HG02970 (cell line): Measurements from ENCODE around the gene MPP3.

ENCODE experiments used
- ATAC-seq: cut with Tn5 transposase; IDR thresholded peaks from one replicate; pipeline ENCODE4 v1.9.1; 2021; ENCODE audit warnings: mild to moderate bottlenecking, moderate library complexity, moderate number of reproducible peaks; ENCODE audit not compliant: unreplicated experiment, low FRiP score

Gene MPP3

GRCh38 chr17:43778337-43779144 is 54.4 kb downstream of the MPP3 start, which contains the start of gene DUSP3:
Gene DUSP3 (minus strand): TSS chr17:43778977. CDS start chr17:43778924, 53 bp downstream.
- ATAC-seq, result peak; percentile 77

DNA sequence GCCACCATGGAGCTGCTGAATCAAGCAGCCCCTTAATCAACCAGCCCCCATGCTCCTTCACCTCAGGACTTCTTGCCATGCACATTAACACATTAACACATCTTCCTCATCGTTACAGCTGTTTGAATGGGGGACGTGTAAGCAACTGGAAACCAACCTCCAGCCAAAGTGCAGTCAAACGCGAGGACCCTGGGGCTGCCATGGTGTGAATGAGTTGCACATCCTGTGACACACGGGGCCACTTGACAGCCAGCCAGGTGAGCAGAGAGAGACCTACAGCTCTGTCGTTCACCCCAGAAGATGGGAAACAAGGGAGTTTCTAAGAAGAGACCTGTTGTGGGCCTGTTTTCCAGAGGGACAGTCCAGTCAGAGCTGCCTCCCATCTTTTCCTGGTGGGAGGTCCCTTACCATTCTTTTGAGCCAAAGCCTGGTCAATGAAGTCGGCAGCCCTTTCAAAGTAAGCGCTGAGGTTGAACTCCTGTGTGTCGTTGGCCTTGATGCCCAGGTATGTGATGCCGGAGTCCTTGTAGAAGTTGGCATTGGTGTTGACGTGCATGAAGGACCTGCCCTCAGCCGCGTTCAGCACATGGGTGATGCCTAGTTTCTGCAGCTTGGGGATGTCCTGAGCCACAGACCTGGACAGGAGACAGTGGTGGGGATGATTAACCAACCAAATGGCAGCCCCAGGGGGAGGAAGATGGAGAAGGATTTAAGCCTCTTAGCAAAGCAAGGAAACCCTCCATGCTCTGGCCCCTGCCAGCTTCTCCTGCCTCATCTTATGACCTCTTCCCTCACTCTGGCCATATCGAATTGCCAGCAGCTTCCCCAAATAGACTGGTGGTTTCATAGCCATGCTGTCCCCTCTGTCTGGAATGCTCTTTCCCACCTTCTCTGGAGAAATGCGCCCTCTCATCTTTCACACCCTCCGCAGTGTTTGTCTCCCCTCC is 58.4 kb downstream of the MPP3 start:
- no peak for ATAC-seq

- no peak for ATAC-seq
Observed at GRCh38 chr17:43772877-43773648, 59.9 kb downstream of the MPP3 start.

DNA sequence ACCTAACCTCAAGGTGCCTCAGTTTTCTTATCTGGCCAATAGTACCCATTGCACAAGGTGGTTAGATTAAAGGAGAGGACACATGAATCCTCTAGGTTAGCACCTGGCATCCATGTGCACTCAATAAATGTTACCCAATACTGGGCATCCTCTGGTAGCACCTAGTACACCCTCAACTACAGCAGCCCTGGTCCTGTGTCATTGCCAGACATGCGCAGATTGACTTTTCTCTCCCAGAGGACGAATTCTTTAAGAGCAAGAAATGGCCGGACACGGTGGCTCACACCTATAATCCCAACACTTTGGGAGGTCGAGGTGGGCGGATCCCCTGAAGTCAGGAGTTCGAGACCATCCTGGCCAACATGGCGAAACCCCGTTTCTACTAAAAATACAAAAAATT is 61.5 kb downstream of the MPP3 start:
- ATAC-seq, result no peak

GRCh38 chr17:43770957-43771356 is 62.0 kb downstream of the MPP3 start:
- no peak for ATAC-seq

DNA sequence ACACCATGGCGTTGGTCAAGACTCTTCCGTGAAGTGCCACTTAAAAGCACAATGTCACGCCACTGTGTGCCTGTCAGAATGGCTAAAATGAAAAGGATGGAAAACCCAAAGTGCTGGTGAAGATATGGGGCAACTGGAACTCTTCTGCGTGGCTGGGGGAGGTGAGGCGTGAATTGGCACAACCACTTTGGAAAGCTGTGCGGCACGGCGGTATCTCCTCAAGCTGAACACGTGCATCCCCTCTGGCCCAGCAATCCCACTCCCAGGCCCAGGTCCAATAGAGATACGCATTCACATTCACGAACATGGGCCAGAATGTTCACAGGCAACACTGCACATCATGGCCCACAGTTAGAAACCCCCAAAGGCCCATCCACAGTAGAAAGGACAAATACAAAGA is 63.1 kb downstream of the MPP3 start:
- ATAC-seq, result no peak

- no peak for ATAC-seq
Observed at GRCh38 chr17:43769426-43769825, 63.5 kb downstream of the MPP3 start.

- ATAC-seq, result no peak
Observed at GRCh38 chr17:43768943-43769342, 64.0 kb downstream of the MPP3 start.

GRCh38 chr17:43768382-43768781 is 64.6 kb downstream of the MPP3 start:
- ATAC-seq, result no peak

DNA sequence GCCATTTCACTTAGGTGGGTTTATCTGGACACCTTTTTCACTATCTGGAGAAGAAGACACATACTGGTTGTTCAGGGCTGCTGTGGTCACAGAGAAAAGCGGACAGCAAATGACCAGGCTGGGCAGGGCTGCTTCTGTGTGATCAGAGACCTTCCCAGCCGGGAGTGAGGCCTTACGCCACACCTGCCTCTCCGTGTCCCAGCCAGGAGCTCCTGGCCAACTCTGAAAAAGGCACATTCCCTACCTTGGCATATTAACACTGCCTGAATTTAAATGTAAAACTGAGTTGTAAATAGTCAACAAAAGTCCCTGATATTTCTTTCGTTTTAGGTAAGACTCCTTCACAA is 65.3 kb downstream of the MPP3 start:
- ATAC-seq, result no peak

GRCh38 chr17:43767053-43767712 is 65.8 kb downstream of the MPP3 start:
- ATAC-seq, result no peak

DNA sequence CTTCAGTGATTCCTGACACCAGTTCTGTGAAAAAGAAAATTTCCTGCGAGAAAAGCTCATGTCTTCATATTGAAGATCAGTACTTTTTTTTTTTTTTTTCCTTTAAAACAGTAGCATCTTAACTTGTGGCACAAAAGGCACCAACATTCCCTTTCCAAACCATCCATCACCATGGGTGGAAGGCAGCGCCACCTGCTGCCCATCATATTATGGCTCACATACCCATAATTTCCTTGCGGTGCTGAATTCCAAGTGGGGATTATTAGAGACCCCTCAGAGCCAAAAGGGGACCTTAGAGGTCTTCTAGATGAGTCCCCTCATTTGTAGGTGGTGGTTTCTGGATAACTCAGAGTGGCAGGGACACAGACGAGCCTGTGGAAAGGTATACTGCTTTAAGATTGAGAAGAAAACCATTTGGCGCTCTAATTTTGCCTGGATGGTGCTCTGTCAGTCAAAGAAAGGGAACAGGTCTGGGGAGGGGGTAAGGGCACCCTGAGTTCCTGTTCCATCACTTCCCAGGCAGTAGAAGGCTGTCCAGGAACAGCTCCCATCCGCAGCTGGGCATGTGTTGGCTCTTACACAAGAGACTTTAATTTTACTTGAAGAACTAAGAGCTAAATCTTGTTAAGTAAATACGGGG is 66.4 kb downstream of the MPP3 start:
- ATAC-seq, result no peak

GRCh38 chr17:43760254-43760852 is 72.6 kb downstream of the MPP3 start:
- ATAC-seq, result no peak

GRCh38 chr17:43759836-43760235 is 73.1 kb downstream of the MPP3 start:
- no peak for ATAC-seq

- no peak for ATAC-seq
Observed at GRCh38 chr17:43758497-43759174, 74.3 kb downstream of the MPP3 start, which contains the start of gene SOST. Gene SOST (minus strand): TSS chr17:43758791. CDS start chr17:43758741, 50 bp downstream.

GRCh38 chr17:43758086-43758485 is 74.9 kb downstream of the MPP3 start:
- ATAC-seq, result no peak

DNA sequence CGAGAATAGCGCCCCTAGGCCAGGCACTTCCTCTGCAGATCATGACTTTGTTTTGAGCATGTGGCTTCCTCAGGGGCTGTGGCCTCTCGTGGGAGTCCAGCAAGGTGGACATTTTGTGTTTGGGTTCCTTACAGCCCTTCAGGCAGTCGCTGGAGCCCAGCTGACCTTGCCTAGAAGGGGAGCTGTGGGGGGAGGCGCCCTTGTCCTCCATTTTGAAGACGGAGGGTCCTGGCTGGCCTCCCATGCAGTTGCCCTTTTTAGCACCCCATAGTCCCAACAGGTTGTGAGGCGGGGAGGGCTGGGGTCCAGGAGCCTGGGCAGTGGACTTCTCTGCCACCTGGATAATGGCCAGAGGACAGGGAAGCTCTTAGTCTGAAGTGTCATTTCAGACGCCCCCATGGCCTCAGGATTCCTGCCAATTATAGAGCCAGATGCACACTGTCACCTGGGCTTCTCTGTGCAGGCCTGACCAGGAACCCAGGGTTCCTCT is 75.7 kb downstream of the MPP3 start:
- ATAC-seq, result no peak

DNA sequence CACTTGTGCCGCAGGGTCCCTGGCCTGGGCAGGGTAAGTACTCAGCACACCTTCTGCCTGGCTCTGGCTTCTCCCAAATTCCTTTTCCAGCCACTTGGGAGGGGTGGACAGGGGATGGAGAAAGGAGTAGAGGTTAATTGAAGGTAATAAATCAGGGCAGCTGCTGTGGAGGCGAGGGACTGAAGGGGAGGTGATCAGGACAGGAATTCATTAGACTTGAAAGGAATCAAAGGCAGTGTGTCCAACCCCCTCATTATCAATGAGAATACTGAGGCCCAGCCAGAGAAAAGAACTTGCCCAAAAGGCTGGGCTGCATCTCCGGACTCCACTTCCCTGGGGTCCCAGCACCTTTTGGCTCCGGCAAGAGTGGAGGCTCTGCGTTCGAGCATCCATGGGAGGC is 76.7 kb downstream of the MPP3 start:
- ATAC-seq, result no peak
